Lower lobe of right lung (tissue), 2 donors: Measurements from ENCODE around the gene GUCY2D. TPM values are rescaled to one million over a fixed set of nuclear protein-coding genes. Genes with fewer than 3 reads are reported as not detected.

Source experiments
- ATAC-seq, 2 donors: fragments of 200-7000 bp; cut with Tn5 transposase; one replicate each; pipeline ENCODE4 v1.9.1; 2020 to 2022; ENCODE audit warnings: mild to moderate bottlenecking in 2 of 2, moderate library complexity in 2 of 2
- DNase-seq: peaks from one replicate; pipeline ENCODE4 v3.0.0-alpha.2; 2020
- H3K27ac ChIP-seq: fragments of 200-600 bp; one replicate; pipeline ENCODE4 v1.8.0; 2022
- H3K27me3 ChIP-seq: fragments of 200-600 bp; one replicate; pipeline ENCODE4 v1.8.0; 2022; ENCODE audit warnings: low read depth
- H3K36me3 ChIP-seq: fragments of 200-600 bp; one replicate; pipeline ENCODE4 v1.8.0; 2022; ENCODE audit warnings: mild to moderate bottlenecking
- H3K4me1 ChIP-seq: fragments of 200-600 bp; one replicate; pipeline ENCODE4 v1.8.0; 2022
- H3K4me3 ChIP-seq: fragments of 200-600 bp; one replicate; pipeline ENCODE4 v1.8.0; 2022; ENCODE audit warnings: mild to moderate bottlenecking
- H3K9me3 ChIP-seq: fragments of 200-600 bp; one replicate; pipeline ENCODE4 v1.8.0; 2022
- CTCF ChIP-seq: fragments of 200-600 bp; IDR thresholded peaks from one replicate; pipeline ENCODE4 v1.8.0; 2022; ENCODE audit warnings: antibody characterized with exemption, mild to moderate bottlenecking
- intact Hi-C: fragments of 100-400 bp; cut with DNase I; formaldehyde crosslinking; loops from one replicate; pipeline ENCODE4 v1.11.0; 2022
- total RNA-seq: library from RNA; stranded (reverse); fragmentation: NEBNext Ultra II Directional; extraction: Animal tissue kit (Norgen Biotek cat#: 25700); gene quantifications from one replicate; pipeline ENCODE4 v1.2.1, GENCODE V29; 2021
- donor health status: DM: no; HTN: yes; CAD: no; lungs with severe emphysema.

Gene GUCY2D
- total RNA-seq, 1 donor from 2014 or later, result 3.1 TPM

DNA sequence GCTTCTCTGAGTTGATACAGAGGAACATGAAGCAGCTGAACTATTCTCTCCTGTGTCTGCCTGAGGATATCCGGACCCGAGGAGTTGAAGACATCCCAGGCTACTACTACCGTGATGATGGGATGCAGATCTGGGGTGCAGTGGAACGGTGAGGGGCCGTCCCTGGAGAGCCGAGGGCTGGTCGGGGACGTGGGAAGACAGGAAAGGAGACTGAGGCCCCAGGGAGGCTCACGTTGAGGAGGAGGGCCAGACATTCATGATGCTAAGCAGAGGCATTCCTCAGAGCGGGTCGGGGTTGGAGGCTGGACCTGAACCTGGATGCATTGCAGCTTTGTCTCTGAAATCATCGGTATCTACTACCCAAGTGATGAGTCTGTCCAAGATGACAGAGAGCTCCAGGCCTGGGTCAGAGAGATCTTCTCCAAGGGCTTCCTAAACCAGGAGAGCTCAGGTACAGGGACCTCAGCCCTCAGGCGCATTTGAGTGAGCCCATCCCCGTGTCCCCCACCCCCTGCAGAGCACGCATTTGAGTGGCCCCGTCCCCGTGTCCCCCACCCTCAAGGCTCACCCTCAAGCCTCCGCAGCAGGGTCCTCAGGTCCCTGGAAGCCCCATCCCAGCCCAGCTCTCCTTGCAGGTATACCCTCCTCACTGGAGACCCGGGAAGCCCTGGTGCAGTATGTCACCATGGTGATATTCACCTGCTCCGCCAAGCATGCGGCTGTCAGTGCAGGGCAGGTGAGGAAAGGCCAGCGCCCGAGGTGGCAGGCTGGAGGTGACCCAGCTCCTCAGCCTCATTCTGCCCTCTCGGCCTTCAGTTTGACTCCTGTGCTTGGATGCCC lies 44.7 kb downstream of the GUCY2D start:
- H3K4me3 ChIP-seq, result no peak overlapping the region
- peaks cover 23% of the 10 kb centered on the region for H3K27me3 ChIP-seq
- H3K4me1 ChIP-seq, result peaks cover 6% of the 10 kb centered on the region
- H3K9me3 ChIP-seq, result no peaks in the 10 kb centered on the region
- no peak for TF ChIP-seq CTCF
- intact Hi-C loops, result no loop called here
- H3K27ac ChIP-seq, result no peak overlapping the region
- H3K36me3 ChIP-seq, result no peaks in the 10 kb centered on the region
- no peak for DNase-seq
- ATAC-seq, result no peak

GRCh38 chr17:8047769-8048110 lies 45.3 kb downstream of the GUCY2D start:
- DNase-seq (no peak), ATAC-seq (no peak)
- intact Hi-C loops, result no loop called here
- Histone ChIP-seq H3K27ac (no peak overlapping the region), H3K4me3 (no peak overlapping the region), H3K4me1 (peaks cover under 1% of the 10 kb centered on the region), H3K27me3 (peaks cover 23% of the 10 kb centered on the region), H3K9me3 (no peaks in the 10 kb centered on the region), H3K36me3 (no peaks in the 10 kb centered on the region)
- TF ChIP-seq CTCF, result no peak

GRCh38 chr17:8048236-8048635 lies 45.8 kb downstream of the GUCY2D start:
- no peak overlapping the region for H3K27ac ChIP-seq
- H3K4me3 ChIP-seq, result no peak overlapping the region
- H3K27me3 ChIP-seq, result peaks cover 23% of the 10 kb centered on the region
- ATAC-seq, result no peak
- TF ChIP-seq CTCF, result no peak
- intact Hi-C loops, result no loop called here
- no peaks in the 10 kb centered on the region for H3K9me3 ChIP-seq
- H3K4me1 ChIP-seq, result no peaks in the 10 kb centered on the region
- H3K36me3 ChIP-seq, result no peaks in the 10 kb centered on the region
- no peak for DNase-seq

DNA sequence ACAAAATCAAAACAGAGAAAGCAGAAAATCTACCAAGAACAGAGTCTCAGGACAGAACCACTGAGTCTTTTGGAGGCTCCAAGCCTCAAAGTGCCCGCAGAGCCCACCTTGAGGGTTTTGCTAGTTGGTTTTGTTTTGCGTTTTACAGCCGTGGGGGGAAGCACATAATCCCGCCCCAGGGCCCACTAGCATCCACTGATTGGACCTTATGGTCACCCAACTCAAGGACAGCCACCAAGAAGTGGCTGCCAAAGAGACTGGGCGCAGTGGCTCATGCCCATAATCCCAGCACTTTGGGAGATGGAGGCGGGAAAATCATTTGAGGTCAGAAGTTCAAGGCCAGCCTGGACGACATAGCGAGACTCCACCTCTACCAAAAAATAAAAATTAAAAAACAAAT lies 46.3 kb downstream of the GUCY2D start:
- H3K27ac ChIP-seq, result no peak overlapping the region
- intact Hi-C loops, result no loop called here
- DNase-seq, result no peak

GRCh38 chr17:8051831-8052230 lies 49.4 kb downstream of the GUCY2D start:
- H3K27me3 ChIP-seq, result peaks cover 1% of the 10 kb centered on the region
- H3K4me1 ChIP-seq, result peaks cover 18% of the 10 kb centered on the region
- no peak overlapping the region for H3K4me3 ChIP-seq
- no peak for TF ChIP-seq CTCF
- DNase-seq, result no peak
- intact Hi-C loops, result no loop called here
- H3K9me3 ChIP-seq, result no peaks in the 10 kb centered on the region
- H3K36me3 ChIP-seq, result no peaks in the 10 kb centered on the region
- ATAC-seq, result no peak
- H3K27ac ChIP-seq, result no peak overlapping the region

More for the DNA sequence above, 46.3 kb downstream of the GUCY2D start:
- Histone ChIP-seq H3K4me3 (no peak overlapping the region), H3K27me3 (peaks cover 23% of the 10 kb centered on the region), H3K36me3 (no peaks in the 10 kb centered on the region), H3K9me3 (no peaks in the 10 kb centered on the region), H3K4me1 (no peaks in the 10 kb centered on the region)
- no peak for ATAC-seq
- TF ChIP-seq CTCF, result no peak
